RWPE1 (cell line): Measurements from ENCODE around the gene SPATA21.

Experiments
- CTCF ChIA-PET: fragments of 350-600 bp; sonication (Branson Sonifier 250); formaldehyde crosslinking; extraction: SDS; loops from one replicate; lab custom pipeline; 2021; lab: Yijun Ruan, JAX
- POLR2A ChIA-PET: fragments of 400-600 bp; formaldehyde crosslinking; extraction: SDS; loops from one replicate; lab custom pipeline; 2020; ENCODE audit warnings: antibody characterized with exemption; ENCODE audit not compliant: low non-redundant PET; lab: Yijun Ruan, JAX
- DNase-seq: peaks from one replicate; pipeline ENCODE4 v3.0.0; 2012; ENCODE audit warnings: low spot score
- H3K27ac ChIP-seq: fragments of 450-650 bp; 2 replicates; pipeline ENCODE4 v1.5.1; 2017
- TF ChIP-seq, protein P1 (sequence below): fragments of 450-650 bp; conservative IDR thresholded peaks from 2 replicates; pipeline ENCODE4 v1.5.1; 2017; ENCODE audit warnings: low read depth, mild to moderate bottlenecking

The SPATA21 gene

DNA sequence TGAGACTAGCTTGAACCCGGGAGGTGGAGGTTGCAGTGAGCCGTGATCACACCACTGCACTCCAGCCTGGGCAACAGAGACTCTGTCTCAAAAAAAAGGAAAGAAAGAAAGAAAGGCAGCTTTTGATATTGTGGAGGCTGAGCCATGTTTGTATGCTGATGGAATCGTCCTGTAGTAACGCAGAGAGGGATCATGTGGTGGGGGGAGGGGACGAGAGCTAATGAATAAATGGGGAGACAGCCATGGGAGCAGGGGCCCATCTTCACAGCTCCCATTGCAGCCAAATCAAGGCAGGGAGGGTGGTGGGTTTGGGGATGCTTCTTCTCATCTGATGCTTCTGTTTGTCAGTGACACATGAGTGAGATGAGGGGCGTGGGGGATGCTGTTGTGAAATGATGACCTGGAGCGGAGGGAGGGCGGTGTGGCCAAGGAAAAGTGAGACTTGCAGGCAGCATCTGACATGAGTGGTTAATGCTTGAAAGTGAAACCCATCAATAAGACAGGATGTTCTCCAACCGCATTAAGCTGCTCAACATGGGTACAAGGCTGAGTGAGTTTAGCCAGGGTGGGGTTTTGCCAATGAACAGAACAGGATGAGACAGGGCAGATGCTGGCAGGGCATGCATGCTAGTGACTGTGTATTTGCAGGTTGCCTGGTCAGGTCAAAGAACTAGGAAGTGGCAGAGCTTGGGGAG lies 16.7 kb downstream of the SPATA21 start:
- POLR2A ChIA-PET = no interaction called here
- no peak for DNase-seq
- TF ChIP-seq, protein P1, sequence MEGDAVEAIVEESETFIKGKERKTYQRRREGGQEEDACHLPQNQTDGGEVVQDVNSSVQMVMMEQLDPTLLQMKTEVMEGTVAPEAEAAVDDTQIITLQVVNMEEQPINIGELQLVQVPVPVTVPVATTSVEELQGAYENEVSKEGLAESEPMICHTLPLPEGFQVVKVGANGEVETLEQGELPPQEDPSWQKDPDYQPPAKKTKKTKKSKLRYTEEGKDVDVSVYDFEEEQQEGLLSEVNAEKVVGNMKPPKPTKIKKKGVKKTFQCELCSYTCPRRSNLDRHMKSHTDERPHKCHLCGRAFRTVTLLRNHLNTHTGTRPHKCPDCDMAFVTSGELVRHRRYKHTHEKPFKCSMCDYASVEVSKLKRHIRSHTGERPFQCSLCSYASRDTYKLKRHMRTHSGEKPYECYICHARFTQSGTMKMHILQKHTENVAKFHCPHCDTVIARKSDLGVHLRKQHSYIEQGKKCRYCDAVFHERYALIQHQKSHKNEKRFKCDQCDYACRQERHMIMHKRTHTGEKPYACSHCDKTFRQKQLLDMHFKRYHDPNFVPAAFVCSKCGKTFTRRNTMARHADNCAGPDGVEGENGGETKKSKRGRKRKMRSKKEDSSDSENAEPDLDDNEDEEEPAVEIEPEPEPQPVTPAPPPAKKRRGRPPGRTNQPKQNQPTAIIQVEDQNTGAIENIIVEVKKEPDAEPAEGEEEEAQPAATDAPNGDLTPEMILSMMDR = no peak
- H3K27ac ChIP-seq = no peak overlapping the region
- CTCF ChIA-PET = no interaction called here

GRCh38 chr1:16418823-16419425 lies 18.3 kb downstream of the SPATA21 start:
- ChIA-PET CTCF (interaction anchor here (0.6 kb wide), 1 partner anchor 223 kb away, joined by 3 read pairs; no protein-coding TSS in a partner anchor), POLR2A (no interaction called here)
- no peak for DNase-seq
- TF ChIP-seq, protein P1 = no peak
- H3K27ac ChIP-seq = no peak overlapping the region

- no peak overlapping the region for H3K27ac ChIP-seq
- CTCF ChIA-PET = no interaction called here
- DNase-seq = no peak
- POLR2A ChIA-PET = no interaction called here
- TF ChIP-seq, protein P1 = no peak
Measured at GRCh38 chr1:16413191-16413590, 24.0 kb downstream of the SPATA21 start.

DNA sequence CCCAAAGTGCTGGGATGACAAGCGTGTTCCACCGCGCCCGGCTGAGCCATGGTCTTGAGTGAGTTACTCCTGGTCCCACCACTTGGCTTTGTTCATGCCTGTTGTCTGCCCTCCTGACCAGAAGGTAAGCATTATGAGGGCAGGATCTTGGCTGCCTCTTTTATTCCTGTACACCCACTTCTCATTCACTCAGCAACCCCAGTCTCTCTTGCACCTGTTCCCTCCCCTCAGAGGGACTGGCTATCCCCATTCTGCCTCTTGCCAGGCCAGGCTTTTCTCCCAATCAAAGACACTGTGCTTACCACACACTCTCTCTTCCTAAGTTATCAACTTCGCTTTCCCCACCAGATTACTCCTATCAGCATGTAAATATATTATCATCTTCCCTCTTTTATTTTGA lies 26.4 kb downstream of the SPATA21 start:
- no peak for DNase-seq
- H3K27ac ChIP-seq = no peak overlapping the region
- CTCF ChIA-PET = interaction anchor here (0.6 kb wide), 1 partner anchor 14 kb away, joined by 4 read pairs; no protein-coding TSS in a partner anchor
- TF ChIP-seq, protein P1 = no peak
- POLR2A ChIA-PET = no interaction called here

- DNase-seq = no peak
- CTCF ChIA-PET = no interaction called here
- TF ChIP-seq, protein P1 = no peak
- POLR2A ChIA-PET = no interaction called here
- no peak overlapping the region for H3K27ac ChIP-seq
Measured at GRCh38 chr1:16409536-16410152, 27.6 kb downstream of the SPATA21 start.

- CTCF ChIA-PET = no interaction called here
- DNase-seq = no peak
- H3K27ac ChIP-seq = no peak overlapping the region
- TF ChIP-seq, protein P1 = no peak
- POLR2A ChIA-PET = no interaction called here
Measured at GRCh38 chr1:16406868-16407267, 30.4 kb downstream of the SPATA21 start.
